HG03066 (cell line): ENCODE results near the gene CPXM2.

Experiments used
- ATAC-seq: cut with Tn5 transposase; IDR thresholded peaks from one replicate; pipeline ENCODE4 v1.9.1; 2021; ENCODE audit warnings: low read depth; ENCODE audit not compliant: unreplicated experiment

CPXM2 gene

GRCh38 chr10:123704076-123704475 lies 187.5 kb downstream of the CPXM2 start:
- ATAC-seq: no peak

- no peak for ATAC-seq
These were observed 188.3 kb downstream of the CPXM2 start for GRCh38 chr10:123703195-123703790.
